Stimulated activated CD8-positive, alpha-beta memory T cell treated with anti-CD3 and anti-CD28 coated beads, Interleukin-15, amount 100 ng/mL, for 24 hours (primary cell): ENCODE data around the gene JAKMIP2.
A peak's percentile ranks its signal among the peaks of the same experiment; 100 is the strongest.
"Not testable (repeated sequence)": the region's sequence is repeated elsewhere in the genome, so short reads cannot be mapped to it uniquely, and the experiment has no call there.

Source experiments
- DNase-seq: peaks from one replicate; pipeline ENCODE4 v3.0.0-alpha.2; 2020; ENCODE audit warnings: low read depth

The JAKMIP2 gene

DNA sequence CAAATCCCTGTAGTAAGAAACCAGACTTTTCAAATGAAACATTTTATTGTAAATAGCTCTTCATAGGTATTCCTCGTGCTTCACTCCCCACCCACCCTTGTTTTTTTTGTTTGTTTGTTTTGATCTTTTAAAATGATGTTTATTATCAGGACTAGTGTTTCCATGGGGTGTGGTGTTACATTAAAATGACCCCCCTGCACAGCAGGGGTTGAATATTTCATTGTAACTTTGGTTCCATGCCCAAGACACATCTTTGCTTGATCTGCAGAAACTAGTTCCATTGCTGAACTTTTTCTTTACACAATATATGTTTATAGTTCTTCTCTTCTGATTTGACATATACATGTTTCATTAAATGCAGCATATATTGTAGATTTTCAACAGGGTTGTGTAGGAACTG is 191.4 kb downstream of the JAKMIP2 start:
- no peak for DNase-seq

DNA sequence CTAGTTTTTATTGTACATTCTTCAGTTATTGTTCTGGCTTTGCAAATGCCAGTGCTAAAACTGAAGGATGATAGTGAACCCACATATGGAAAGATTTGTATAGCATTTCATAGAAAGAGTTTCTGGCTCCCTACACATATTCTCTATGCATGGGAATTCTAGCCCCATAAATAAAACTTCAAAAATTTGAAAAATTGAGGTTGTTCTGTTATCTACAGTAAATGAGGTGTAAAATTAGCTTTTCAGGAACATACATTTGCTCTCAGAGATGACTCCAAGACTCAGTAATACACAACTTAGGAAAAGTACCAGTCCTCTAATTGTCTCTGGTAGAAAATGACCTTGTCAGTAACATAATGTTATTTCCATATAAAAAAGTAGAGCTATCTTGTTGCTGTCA is 192.4 kb downstream of the JAKMIP2 start:
- DNase-seq, result no peak

DNA sequence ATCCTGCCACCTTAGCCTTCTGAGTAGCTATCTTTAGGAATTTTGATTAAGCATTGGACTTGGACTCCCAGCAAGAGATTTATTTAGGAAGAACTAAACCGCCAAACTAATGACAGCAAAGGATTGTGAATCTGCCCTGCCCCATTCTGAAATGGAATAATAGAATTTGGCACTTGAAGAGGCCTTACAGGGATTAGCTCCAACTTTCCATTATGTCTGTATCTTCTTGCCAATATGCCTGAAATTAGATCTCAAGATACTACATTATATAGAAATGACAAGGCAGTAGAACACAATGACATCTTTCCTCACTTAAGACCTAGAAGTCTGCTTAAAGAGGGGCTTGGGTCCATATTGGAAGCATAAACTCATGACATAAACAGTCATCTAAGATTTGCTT is 195.7 kb downstream of the JAKMIP2 start:
- DNase-seq, result no peak

DNA sequence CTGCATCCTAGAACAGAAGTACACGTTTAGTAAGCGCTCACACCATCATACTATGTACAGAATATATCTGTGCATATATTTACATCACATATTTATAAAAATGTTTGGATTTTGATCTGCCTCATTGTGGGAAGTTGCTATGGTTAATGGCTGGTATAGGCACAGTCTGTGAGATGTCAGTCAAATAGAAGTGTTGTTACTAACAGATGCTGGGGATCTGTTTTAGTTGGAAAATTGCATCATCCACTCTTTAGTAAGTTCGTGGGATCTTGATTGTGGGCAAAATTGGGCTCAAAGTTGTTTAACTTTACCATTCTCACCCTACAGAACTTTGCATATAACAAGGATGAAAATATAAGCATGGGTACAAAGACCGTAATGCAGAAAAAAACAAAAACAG is 196.3 kb downstream of the JAKMIP2 start:
- DNase-seq, result no peak

DNA sequence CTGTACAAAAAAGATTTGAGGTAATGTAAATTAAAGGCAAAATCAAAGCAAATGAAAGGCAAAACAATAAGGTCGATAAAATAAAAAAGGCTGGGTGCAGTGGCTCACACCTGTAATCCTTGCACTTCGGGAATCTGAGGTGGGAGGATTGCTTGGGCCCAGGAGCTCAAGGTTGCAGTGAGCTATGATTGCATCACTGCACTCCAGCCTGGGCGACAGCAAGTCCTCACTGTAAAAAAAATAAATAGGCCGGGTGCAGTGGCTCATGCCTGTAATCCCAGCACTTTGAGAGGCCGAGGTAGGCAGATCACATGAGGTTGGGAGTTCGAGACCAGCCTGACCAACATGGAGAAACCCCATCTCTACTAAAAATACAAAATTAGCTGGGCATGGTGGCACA is 200.3 kb downstream of the JAKMIP2 start:
- DNase-seq, result not testable (repeated sequence)

DNA sequence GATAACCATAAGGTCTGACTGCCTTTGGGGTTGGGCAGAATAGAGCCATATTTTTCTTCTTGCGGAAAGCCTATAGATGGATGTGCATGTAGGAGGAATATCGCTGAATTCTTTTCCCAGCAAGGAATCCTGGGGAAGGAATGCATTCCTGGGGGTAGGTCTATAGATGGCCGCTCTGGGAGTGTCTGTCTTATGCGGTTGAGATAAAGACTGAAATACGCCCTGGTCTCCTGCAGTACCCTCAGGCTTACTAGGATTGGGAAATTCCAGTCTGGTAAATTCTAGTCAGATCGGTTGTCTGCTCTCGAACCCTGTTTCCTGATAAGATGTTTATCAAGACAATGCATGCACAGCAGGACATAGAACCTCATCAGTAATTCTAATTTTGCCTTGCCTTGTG is 202.1 kb downstream of the JAKMIP2 start:
- not testable (repeated sequence) for DNase-seq

DNA sequence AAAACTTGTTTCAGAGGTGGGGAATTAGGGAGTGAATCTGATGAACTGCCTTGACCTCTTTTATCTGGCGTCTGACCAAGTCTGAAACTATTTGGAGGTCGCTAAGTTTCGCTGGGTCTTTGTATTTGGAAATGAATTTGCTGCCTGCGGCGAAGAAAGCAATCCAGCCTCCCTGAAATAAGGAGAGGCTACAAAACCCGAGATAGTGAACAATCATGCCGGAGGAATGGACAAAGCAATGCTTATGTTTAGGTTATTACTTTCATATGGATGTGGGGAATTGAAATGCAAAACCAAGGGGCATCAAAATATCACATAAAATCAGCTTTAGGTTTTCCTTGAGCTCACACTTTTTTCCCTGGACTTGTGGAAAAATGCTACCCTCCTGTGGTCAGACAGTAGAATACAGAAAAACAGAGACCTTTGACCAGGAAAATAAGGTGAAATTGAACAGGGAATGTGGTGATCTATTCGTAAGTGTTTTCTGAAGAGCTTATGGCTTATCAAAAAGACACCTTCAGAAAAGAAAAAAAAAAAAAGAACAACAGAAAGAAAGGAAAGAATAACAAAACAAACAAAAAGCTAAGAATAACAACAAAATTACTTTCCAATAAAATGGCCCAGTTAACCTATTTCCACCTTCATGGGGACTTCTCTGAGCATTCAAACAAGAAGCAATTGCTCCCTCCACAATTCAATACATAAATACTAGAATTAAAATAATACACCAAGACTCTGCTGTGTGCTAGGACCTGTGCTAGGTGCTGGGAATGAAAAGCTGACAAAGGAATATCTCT is 204.1 kb downstream of the JAKMIP2 start:
- no peak for DNase-seq

DNA sequence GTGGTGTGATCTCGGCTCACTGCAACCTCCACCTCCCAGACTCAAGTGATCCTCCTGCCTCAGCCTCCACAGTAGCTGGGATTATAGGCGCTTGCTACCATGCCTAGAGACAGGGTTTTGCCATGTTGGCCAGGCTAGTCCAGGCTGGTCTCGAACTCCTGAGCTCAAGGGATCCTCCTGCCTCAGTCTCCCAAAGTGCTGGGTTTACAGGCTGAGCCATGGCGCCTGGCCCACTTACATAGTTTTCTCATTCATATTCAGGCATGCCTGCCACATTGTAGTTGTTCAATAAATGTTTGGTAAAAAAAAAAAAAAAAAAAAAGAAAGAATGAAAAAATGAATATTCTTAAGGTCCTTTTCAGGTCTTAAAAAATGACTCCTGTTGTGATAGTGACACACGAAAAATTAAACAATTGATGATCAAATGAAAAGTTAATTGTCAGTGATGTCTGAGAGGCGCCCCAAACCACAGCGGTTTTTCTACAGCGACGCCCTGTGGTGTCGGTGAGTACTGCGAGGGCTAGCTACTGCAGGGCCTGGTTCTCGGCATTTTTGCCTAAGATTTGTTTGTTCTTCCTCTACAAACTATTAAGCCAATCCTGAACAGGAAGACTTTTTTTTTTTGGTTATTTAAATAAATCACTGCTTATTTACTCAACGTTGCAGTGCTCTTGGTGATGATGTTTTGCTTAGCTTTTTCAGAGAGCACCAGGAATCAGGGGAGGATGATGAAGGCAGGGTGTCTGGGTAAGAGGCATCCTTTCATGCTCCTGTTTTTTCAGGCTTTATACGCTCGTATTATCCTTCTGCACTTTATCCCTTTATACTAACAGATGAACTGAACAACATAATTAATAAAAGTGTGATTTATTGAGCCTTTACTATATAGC is 205.6 kb downstream of the JAKMIP2 start:
- DNase-seq, result peak; percentile 8

DNA sequence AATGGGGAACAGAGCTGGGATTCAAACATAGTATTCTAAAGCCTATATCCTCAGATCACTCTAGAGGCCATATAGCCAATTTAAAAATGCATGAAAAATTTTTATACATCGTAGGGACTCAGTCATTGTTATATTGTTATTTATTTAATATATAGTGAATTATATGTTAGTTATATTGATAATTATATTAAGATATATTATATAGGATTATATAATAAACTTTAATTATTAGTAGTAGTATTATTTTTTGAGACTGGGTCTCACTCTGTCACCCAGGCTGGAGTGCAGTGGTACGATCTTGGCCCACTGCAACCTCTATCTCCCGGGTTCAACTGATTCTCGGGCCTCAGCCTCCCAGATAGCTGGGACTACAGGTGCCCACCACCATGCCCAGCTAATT is 206.9 kb downstream of the JAKMIP2 start:
- DNase-seq, result no peak

DNA sequence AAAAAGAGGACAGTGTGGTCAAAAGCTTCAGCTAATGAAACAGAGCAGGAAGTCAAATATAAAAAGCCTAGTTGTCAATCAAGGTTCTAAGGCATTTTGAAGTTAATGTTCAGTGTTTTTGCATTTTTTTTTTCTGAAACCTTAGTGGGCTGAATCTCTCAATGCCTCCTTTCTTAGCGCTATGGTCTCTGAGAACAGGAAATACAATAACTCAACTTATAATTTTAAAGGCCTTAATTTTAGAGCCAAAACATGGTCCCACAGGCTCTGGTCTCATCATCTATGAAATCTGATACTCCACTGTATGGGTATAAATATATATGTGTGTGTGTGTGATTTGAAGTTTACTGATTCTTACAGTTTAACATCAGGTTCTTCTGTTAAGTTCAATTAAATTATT is 209.3 kb downstream of the JAKMIP2 start:
- no peak for DNase-seq

DNA sequence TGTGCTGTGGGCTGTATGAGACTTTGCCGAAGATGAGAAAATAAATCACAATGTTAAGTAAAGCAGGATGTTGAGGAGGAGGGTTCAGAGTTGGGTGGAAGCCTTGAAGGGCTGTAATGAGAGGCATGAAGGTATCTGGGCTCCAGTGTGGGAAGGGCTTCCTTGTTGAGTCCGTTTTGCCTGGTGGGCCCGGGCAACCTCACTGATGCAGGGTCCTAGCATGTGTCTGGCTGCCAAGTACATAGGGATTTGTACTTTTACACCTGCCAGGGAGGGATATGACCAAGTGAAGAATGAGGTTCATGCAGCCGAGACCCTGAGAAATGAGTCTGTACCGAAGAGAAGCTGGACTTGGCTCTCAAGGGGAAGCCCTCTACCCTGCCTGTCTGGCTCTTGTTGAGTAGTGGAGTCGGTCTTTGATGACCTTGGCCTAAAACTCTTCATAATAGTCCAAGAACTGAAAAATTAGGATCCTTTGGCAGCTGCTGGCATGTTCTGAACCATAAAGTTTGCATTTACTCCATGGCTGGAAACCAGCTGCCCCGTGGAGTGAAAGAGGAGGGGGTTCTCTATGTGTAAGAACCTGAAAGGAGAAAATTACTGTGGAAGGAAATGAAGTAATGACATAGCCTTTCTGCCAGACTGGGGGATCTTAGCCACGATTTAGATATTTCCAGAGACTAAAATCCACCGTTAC is 213.7 kb downstream of the JAKMIP2 start:
- DNase-seq, result no peak

DNA sequence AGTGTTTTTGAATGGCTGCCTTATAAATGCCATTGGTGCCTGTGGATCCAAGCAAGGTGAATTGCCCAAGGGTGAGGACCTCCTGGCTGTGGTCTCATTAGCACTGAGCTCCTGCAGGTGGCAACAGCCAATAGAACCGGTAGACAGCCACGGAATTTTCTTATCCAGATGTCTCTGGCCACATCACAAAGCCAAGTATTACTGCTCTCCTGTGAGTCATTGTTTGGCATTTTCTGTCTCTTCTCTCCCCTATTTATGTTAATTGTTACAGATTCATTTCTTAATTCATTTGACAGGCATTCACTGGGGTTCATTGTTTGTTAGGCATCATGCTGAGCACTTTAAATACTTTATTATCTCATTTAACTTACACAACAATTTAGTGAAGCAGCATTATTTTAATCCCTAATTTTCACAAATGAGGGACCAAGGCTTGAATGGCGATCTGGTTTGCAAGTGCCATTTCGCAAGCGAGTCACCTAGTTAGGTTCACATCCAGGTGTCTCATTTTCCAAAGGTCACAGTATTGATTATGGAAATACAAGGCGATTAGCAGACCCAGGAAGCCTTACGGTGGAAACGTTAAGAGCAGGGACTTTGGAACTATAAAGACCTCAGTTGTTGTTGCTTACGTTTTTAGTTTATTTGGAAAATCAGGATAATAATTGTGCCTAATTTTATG is 214.5 kb downstream of the JAKMIP2 start:
- DNase-seq, result no peak

DNA sequence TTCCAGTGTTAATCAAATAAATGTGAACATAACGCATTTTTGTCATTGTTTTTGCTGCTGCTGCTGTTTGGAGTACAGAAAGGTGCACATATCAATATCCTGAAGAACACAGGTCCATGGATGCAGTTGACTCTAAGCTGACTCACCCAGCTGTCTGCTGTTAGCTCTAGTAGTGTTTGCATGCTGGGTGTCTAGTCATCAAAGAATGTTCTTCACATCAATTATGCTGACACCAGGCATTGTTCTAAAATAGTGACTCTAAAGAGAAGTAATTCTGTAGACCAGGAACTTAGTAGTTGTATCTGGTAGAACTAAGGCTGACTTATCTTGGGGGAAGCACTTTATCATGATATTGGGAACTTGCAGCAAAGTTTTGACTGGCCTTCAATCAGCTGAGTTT is 217.0 kb downstream of the JAKMIP2 start:
- DNase-seq, result no peak

DNA sequence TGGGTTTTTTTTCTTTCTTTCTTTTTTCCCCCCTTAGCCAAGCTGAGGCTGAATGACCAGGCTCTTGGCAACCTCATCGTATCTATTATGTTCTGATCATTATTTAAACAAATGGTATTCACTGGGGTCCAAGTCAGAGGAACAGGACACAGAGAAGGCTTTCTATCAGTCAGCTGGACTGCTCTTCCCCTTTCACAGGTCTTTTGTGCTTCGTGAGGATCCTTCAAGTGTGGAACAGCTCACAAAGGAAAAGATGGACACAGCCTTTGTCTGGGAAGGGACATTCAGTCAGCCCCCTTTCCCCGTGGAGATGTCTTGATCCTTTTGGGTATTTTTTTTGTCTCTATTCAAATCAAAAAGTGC is 218.4 kb downstream of the JAKMIP2 start:
- no peak for DNase-seq

DNA sequence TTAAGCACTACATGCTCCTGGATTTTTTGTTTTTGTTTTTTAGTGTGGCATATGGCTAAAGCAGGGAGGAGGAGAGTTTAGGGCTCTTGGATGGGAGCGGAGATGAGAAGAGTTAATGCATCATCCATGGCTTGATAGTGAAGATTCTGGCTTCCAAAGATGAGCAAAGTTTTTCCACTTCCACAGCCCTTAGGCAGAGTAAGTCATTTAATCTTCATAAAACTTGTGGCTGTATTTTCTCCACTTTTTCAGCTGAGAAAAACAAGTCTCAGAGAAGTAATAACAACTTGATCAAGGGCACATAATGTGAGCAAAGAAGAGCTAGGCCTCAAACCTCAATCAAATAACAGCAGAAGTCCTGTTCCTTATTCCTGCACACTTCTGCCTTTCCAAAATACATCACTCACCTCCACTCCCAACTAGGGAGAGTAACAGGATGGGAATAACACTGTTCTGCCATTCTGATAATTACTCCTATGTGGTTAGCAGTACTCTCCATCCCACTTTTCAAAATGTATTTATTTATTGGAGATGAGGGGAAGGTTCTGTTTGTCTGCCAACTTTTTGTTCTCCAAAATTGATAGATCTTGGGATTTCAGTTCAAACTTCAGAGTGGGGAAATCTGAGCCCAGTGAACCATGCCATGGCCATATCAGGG is 218.9 kb downstream of the JAKMIP2 start:
- no peak for DNase-seq

DNA sequence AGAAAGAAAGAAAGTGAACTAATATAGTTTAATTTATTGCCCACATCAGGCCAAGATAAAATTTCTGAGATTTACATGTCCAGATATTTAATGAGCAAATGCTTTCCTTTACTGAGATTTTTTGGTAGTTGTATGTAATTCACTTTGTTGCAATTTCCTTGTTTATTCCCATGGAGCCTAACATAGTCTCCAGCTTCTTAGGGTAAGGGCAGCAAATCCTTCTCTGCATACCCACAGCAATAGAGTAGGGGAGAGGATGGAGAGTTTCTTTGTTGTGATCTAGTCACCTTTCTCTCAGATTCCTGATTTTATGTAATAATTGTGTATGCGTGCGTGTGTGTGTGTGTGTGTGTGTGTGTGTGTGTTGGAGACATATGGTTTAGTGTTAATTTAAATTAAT is 221.1 kb downstream of the JAKMIP2 start:
- no peak for DNase-seq

DNA sequence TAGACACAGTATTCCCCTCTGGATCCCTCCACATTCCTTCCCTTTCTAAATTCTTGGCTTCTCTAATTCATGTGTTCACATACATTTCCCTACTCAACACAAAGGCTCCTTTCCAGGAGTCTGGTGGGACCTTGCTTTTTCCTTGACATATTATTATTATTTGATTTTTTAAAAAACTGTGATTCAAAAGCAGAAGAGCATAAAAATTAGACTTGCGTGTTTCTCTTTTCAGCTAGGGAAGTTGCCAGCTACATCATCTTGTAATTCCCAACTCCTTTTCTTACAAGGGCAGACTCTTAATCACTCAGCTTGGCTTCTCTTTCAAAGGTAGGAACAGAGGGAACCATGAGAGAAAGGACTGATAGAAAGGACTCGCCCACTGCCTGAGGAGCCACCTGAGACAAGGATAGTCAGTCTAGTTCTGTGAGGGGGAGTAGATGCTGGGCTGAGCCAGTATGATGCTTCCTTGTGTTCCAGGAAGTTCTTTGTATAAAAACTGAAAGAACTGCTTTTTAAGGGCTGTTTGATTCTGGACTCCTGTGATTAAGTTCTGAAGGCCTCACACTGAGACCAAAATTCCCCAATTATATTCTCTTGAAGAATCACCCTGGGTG is 221.7 kb downstream of the JAKMIP2 start:
- no peak for DNase-seq

DNA sequence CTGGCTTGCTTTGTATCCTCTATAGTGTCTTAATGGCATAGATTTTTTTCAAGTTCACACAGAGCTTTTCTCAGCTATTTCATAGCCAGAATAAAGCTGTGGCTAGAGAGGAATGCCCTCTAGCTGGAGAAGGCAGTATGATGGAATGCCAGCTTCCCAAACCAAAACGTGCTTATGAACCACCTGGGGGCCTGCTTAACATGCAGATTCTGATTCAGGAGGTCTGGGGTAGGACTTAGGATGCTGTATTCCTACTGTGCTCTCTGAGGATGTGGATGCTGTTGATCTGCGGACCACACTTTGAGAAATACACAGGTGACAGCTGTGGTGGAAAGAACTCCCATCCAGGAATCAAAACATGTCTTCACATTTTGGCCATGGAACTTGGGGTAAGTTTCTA is 222.8 kb downstream of the JAKMIP2 start:
- DNase-seq, result no peak

DNA sequence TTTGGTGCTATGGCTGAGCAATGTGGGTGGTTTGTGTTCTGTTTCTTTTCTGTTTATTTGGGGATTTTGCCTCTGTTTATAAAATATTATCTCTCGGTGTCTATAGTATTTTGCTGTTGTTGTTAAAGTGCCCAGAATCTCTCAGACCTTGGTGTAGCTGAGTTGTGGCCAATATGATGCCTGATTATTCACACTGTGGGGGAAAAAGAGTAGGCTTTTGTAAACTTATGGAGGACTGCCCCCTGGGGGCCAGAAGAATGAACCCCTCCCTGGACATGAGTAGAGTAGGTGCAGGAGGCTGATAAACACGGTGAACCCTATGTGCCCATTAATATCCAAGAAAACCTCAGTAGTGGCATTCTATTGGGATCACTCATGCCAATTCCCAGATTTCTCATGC is 223.7 kb downstream of the JAKMIP2 start:
- no peak for DNase-seq

DNA sequence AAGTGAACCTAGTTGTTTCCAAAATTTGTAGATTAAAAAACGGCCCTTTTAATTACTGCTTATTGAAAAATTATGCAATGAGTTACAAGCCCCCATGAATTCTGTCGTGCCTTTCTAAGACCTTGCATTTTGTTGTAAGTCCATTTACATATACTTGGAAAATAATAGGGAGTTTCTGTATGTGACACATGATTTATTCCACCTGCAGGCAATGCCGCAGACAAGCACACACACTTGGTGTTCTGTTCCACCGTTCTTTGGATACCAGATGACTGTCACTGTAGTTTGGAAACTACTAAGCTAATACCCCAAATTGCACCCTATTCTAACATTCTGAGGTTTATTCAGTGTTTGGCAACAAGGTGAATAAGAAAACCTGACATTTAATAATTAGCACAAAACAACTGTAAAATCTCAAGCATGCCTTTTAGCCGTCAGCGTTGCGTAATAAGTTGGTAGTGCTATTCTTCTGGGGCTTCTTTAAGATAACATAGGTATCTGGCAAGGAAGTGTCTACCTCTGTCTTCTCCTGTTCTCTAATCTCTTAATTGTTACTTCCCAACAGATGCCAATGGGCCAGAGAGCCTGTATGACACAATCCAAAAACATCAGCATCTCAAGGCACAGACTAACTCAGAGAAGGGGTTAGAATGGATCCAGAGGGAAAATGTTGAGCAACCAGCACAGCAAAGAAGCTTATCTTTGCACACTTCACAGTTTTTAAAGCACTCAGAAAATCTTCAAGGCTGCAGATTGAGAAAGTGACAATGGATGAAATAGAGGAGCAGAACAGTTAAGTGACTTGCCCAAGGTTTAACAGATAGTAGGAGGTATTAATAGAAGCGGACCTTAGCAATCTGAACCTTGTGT is 224.4 kb downstream of the JAKMIP2 start:
- no peak for DNase-seq
